Large intestine (tissue), 12 donors: ENCODE measurements around the gene ARMCX2. TPM values are rescaled to one million over a fixed set of nuclear protein-coding genes. Genes with fewer than 3 reads are reported as not detected.

Experiments
- DNase-seq, 2 donors: peaks; one replicate each; pipeline versions ENCODE4 v3.0.0 to v3.0.0-alpha.2; 2013
- H3K27ac ChIP-seq: one replicate; pipeline ENCODE4 v1.5.1; 2013; ENCODE audit warnings: low read length
- H3K27me3 ChIP-seq: 2 replicates; pipeline ENCODE4 v1.6.1; 2013; ENCODE audit warnings: low read length; ENCODE audit not compliant: control insufficient read depth, insufficient read depth
- H3K36me3 ChIP-seq: 2 replicates; pipeline ENCODE4 v1.6.1; 2013; ENCODE audit warnings: low read length; ENCODE audit not compliant: control insufficient read depth, insufficient read depth
- H3K4me1 ChIP-seq: one replicate; pipeline ENCODE4 v1.6.1; 2013; ENCODE audit warnings: low read length; ENCODE audit not compliant: control insufficient read depth, insufficient read depth
- H3K4me3 ChIP-seq: one replicate; pipeline ENCODE4 v1.5.1; 2013; ENCODE audit warnings: low read length
- H3K9me3 ChIP-seq: one replicate; pipeline ENCODE4 v1.6.1; 2013; ENCODE audit warnings: mild to moderate bottlenecking, low read depth, low read length, moderate library complexity; ENCODE audit not compliant: control insufficient read depth
- WGBS: methylation state at CpG from one replicate; pipeline ENCODE4 v1.1.5; 2013; ENCODE audit warnings: low lambda C conversion rate; ENCODE audit not compliant: insufficient coverage; 5-methylcytosine and 5-hydroxymethylcytosine counted together
- long read RNA-seq, 11 donors: transcript quantifications; one replicate each; lab custom pipeline, GENCODE V29; 2026
- polyA plus RNA-seq: library from polyadenylated mRNA; unstranded; fragments of 120-200 nt; gene quantifications from one replicate; pipeline ENCODE4 v1.2.1, GENCODE V29; 2013

Gene ARMCX2
- polyA plus RNA-seq: 39.7 TPM
- long read RNA-seq, donor 1, partial matches to known transcripts: 0 of 2 reads
- long read RNA-seq, donor 1, other reads (novel, unspliced or antisense): 0 of 2 reads
- long read RNA-seq, donor 2, partial matches to known transcripts: 0 of 2 reads
- long read RNA-seq, donor 2, other reads (novel, unspliced or antisense): 0 of 2 reads
- long read RNA-seq, donor 3: 0 reads
- long read RNA-seq, donor 4: 0 reads
- long read RNA-seq, donor 5, partial matches to known transcripts: 0 of 2 reads
- long read RNA-seq, donor 5, other reads (novel, unspliced or antisense): 0 of 2 reads
- long read RNA-seq, donor 6, partial matches to known transcripts: 0 of 2 reads
- long read RNA-seq, donor 6, other reads (novel, unspliced or antisense): 0 of 2 reads
- long read RNA-seq, donor 7, partial matches to known transcripts: 0 of 3 reads
- long read RNA-seq, donor 7, other reads (novel, unspliced or antisense): 0 of 3 reads
- long read RNA-seq, donor 8, partial matches to known transcripts: 0 of 1 reads
- long read RNA-seq, donor 8, other reads (novel, unspliced or antisense): 0 of 1 reads
- long read RNA-seq, donor 9, partial matches to known transcripts: 0 of 3 reads
- long read RNA-seq, donor 9, other reads (novel, unspliced or antisense): 0 of 3 reads
- long read RNA-seq, donor 10, partial matches to known transcripts: 0 of 2 reads
- long read RNA-seq, donor 10, other reads (novel, unspliced or antisense): 0 of 2 reads
- long read RNA-seq, donor 11, partial matches to known transcripts: 0 of 2 reads
- long read RNA-seq, donor 11, other reads (novel, unspliced or antisense): 0 of 2 reads

- Histone ChIP-seq H3K27me3 (no peaks in the 10 kb centered on the region), H3K4me1 (no peaks in the 10 kb centered on the region), H3K27ac (peak within 1 kb of the TSS; percentile 52), H3K9me3 (no peaks in the 10 kb centered on the region), H3K36me3 (peaks cover 9% of the 10 kb centered on the region), H3K4me3 (peak within 1 kb of the TSS; percentile 80)
- WGBS: no CpG with 5 or more reads among the region's 22 CpGs
- DNase-seq: peak; percentile 22 to 54
Measured at GRCh38 chrX:101659601-101660063, at the start of gene ARMCX2. TSS of gene ARMCX2 (minus strand) at chrX:101659850. CDS start at chrX:101657588, 2,262 bp downstream.

GRCh38 chrX:101709384-101709783, 49.7 kb upstream of the ARMCX2 start:
- Histone ChIP-seq H3K36me3 (no peaks in the 10 kb centered on the region), H3K4me1 (no peaks in the 10 kb centered on the region), H3K9me3 (no peaks in the 10 kb centered on the region), H3K27ac (no peak overlapping the region), H3K27me3 (no peaks in the 10 kb centered on the region), H3K4me3 (no peak overlapping the region)
- WGBS: no CpG with 5 or more reads among the region's 3 CpGs
- no peak for DNase-seq

GRCh38 chrX:101708163-101708562, 48.5 kb upstream of the ARMCX2 start:
- Histone ChIP-seq H3K27me3 (no peaks in the 10 kb centered on the region), H3K4me3 (no peak overlapping the region), H3K4me1 (no peaks in the 10 kb centered on the region), H3K27ac (no peak overlapping the region), H3K9me3 (no peaks in the 10 kb centered on the region), H3K36me3 (no peaks in the 10 kb centered on the region)
- DNase-seq: no peak
- no CpG with 5 or more reads among the region's 3 CpGs for WGBS

- WGBS: no CpG with 5 or more reads among the region's 4 CpGs
- DNase-seq: no peak
- no peaks in the 10 kb centered on the region for H3K36me3 ChIP-seq
- H3K9me3 ChIP-seq: no peaks in the 10 kb centered on the region
- no peak overlapping the region for H3K4me3 ChIP-seq
- no peak overlapping the region for H3K27ac ChIP-seq
- H3K27me3 ChIP-seq: no peaks in the 10 kb centered on the region
- no peaks in the 10 kb centered on the region for H3K4me1 ChIP-seq
Measured at GRCh38 chrX:101693476-101693875, 33.8 kb upstream of the ARMCX2 start.

- H3K36me3 ChIP-seq: no peaks in the 10 kb centered on the region
- DNase-seq: no peak
- no peak overlapping the region for H3K27ac ChIP-seq
- H3K4me1 ChIP-seq: no peaks in the 10 kb centered on the region
- no peaks in the 10 kb centered on the region for H3K9me3 ChIP-seq
- WGBS: no CpG with 5 or more reads among the region's 1 CpG
- no peaks in the 10 kb centered on the region for H3K27me3 ChIP-seq
- no peak overlapping the region for H3K4me3 ChIP-seq
Measured at GRCh38 chrX:101691835-101692234, 32.2 kb upstream of the ARMCX2 start.

GRCh38 chrX:101686574-101686973, 26.9 kb upstream of the ARMCX2 start:
- no peaks in the 10 kb centered on the region for H3K4me1 ChIP-seq
- no peak overlapping the region for H3K27ac ChIP-seq
- H3K9me3 ChIP-seq: no peaks in the 10 kb centered on the region
- H3K36me3 ChIP-seq: no peaks in the 10 kb centered on the region
- no peak overlapping the region for H3K4me3 ChIP-seq
- H3K27me3 ChIP-seq: no peaks in the 10 kb centered on the region
- no CpG with 5 or more reads among the region's 2 CpGs for WGBS
- no peak for DNase-seq

GRCh38 chrX:101685923-101686322, 26.3 kb upstream of the ARMCX2 start:
- Histone ChIP-seq H3K27ac (no peak overlapping the region), H3K36me3 (no peaks in the 10 kb centered on the region), H3K4me3 (no peak overlapping the region), H3K27me3 (no peaks in the 10 kb centered on the region), H3K4me1 (no peaks in the 10 kb centered on the region), H3K9me3 (no peaks in the 10 kb centered on the region)
- DNase-seq: no peak

- Histone ChIP-seq H3K27me3 (no peaks in the 10 kb centered on the region), H3K36me3 (no peaks in the 10 kb centered on the region), H3K9me3 (no peaks in the 10 kb centered on the region), H3K27ac (no peak overlapping the region), H3K4me1 (no peaks in the 10 kb centered on the region), H3K4me3 (no peak overlapping the region)
- WGBS: no CpG with 5 or more reads among the region's 2 CpGs
- no peak for DNase-seq
Measured at GRCh38 chrX:101682723-101683122, 23.1 kb upstream of the ARMCX2 start.

- no peaks in the 10 kb centered on the region for H3K9me3 ChIP-seq
- no peak overlapping the region for H3K4me3 ChIP-seq
- no peaks in the 10 kb centered on the region for H3K36me3 ChIP-seq
- H3K27me3 ChIP-seq: no peaks in the 10 kb centered on the region
- H3K27ac ChIP-seq: no peak overlapping the region
- no peak for DNase-seq
- no CpG with 5 or more reads among the region's 1 CpG for WGBS
- H3K4me1 ChIP-seq: no peaks in the 10 kb centered on the region
Measured at GRCh38 chrX:101677028-101677427, 17.4 kb upstream of the ARMCX2 start.

GRCh38 chrX:101676571-101676970, 16.9 kb upstream of the ARMCX2 start:
- Histone ChIP-seq H3K4me1 (no peaks in the 10 kb centered on the region), H3K27me3 (no peaks in the 10 kb centered on the region), H3K4me3 (no peak overlapping the region), H3K36me3 (no peaks in the 10 kb centered on the region), H3K9me3 (no peaks in the 10 kb centered on the region), H3K27ac (no peak overlapping the region)
- DNase-seq: no peak
- no CpG with 5 or more reads among the region's 3 CpGs for WGBS
